HTERT RPE-1 (cell line): ENCODE measurements around the gene MYO1A.
"Not testable (repeated sequence)": the region's sequence is repeated elsewhere in the genome, so short reads cannot be mapped to it uniquely, and the experiment has no call there.

Experiments
- in situ Hi-C: fragments of 300-500 bp; cut with MboI; formaldehyde crosslinking; loops from 4 replicates; pipeline ENCODE4 v1.14.3; 2020; ENCODE audit warnings: low sequenced_read_pairs

The MYO1A gene

DNA sequence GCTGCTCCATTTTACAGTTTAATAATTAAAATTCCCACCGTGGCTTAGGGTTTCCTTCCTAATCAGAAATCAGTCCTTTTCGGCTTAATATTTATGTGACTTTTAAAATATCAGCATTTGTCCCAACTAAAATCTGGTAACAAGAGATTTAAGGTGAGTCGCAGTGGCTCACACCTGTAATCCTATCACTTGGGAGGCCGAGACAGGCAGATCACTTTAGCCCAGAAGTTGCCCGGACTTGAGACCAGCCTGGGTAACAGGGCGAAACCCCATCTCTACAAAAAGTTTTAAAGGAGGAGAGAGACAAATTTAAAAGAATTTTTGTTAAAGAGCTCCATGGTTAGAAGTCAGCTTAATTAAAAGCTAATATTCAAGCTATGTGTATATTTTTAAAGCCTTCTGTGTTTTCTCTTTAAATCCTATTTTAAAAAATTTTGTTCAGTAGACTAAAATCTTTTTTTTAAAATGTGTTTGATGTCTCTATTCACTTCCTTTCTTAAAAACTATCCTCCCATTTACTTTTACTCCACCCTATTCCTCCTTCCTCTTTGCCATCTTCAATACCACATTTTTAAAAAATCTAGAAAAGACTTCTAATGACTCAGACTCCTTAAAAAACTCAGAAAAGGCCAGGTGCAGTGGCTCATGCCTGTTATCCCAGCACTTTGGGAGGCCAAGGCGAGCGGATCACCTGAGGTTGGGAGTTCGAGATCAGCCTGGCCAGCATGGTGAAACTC, 29.8 kb downstream of the MYO1A start:
- in situ Hi-C loops: no loop called here

DNA sequence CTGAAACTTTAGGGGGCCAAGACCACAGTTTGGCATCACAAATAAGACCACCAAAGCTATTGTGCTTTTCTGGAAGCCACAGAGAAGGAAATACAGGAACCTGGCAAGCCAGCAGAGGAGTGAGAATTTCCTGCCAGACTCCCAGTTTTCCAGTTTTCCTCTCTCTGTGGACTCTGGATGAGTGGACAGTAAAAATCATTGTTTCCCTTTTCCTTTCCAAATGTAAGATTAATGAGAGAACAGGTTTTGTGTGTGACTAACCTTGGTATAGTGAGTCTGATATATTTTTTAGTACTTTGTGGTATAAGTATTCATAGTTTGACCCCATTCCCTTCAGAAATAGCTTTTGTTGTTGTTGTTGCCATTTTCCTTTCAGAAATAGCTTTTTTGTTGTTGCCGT, 31.0 kb downstream of the MYO1A start:
- in situ Hi-C loops: no loop called here

DNA sequence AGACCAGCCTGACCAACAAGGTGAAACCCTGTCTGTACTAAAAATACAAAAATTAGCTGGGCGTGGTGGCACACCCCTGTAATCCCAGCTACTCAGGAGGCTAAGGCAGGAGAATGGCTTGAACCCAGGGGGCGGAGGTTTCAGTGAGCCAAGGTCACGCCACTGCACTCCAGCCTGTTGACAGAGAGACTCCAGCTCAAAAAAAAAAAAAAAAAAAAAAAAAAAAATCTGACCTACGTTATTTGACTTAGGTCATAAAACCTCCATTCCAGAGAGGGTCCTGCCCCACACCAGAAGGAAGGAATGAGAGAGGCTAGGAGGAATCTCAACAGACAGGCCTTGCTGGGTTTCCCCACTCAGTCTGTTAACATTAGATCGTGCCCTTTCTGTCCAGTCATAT, 31.6 kb downstream of the MYO1A start:
- in situ Hi-C loops: not testable (repeated sequence)

DNA sequence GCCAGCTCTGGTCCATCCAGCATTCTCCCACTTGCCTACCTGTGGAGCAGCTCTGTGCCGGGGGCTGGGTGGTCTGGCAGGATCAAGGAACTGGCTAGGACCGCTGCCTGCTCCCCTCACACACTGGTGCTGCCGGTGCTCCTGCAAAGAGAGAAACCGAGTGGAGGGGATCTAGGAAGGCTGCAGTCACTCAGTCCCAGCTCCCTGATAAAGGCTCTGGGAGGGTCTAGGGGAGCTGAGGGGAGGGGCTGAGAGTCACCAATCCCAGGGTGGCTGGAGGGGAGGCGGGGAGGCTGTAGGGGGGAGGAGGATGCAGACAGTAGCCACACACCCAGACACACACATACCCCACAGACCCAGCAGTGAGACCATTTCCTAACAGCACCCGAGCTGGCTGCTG, 33.6 kb downstream of the MYO1A start, which contains the start of gene TAC3:
TSS of gene TAC3 (minus strand) at position 182 of the 400 bp plus-strand sequence. CDS start 732 bp downstream, outside the sequence.
- in situ Hi-C loops: no loop called here

DNA sequence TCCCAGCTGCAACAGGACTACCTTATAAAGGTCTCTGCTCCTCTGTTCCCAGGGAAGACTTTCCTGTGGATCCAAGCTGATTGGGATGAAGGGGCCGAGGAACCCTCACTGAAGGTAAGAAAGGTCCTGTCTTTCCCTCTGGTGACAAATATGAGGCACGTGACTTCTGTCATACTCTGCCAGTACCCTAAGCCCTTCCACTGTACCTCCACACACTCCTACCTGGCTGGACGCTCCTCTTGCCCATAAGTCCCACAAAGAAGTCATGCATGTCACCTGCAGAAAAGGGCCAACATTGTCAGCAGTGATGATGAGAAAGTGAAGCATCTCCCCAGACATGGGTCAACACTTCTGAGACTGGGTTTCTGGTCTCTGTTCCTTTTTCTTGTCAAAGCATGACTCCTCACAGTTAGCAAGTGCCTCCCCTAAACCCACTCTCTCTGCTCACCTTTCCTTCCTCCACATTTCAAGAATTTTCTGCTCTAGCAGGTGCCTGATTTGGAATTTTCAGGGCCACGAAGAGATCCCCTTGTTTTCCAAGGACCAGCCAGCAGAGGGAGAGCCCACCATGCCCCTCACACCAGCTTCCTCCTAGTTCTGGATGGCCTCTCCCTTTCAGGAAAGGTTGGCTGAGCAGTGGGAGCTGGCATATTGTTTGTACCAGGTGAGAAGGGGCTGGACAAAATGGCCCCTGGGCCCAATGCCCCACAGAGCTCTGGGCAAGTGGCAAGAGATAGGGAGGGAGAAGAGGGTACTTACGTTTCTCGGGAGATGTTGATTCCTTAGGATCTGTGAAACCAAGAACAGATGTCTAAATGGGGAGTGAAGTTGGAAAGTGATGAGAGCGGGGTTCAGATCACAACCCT, 37.1 kb downstream of the MYO1A start:
- in situ Hi-C loops: no loop called here

DNA sequence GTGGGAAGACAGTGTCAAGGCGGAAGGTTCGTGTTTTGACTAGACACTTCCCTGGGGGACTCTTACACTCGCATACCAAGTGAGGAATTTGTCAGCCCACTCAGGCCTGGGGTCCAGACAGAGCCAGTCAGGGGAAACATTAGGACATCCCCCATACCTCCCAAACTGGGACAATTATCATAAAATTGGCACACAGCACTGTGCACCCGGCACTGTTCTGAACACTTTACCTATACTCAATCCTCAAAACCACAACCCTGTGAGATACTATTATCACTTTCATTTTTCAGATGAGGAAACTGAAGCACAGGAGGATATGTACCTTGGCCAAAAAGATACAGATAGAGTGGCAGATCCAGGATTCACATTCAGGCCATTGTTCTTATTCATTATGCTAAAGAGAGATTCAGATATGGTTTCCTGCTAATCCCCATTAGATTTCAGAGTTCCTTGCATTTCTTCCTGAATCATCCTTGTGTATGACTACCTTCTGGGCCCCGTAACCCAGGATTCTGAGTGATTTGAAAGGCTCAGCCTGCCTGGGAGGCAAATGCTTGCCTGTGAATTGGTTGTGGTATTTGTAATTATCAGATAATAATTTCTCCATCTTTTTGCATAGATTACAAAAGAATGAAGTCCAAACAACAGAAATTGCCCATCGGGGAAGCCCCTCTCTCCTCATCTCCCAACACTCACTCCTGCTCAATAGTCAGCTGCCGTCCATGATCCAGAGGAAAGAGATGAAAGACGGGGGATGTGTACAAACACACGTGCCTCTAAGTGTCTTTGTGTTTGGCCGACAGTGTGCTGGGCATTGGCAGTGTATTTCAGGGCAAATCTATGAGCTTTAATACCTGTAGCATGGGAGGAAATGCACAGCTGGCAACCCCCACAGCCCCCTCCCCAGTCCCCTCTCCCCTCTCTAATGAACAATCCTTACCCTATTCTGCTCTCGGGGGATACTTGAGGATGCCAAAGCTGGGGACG, 38.2 kb downstream of the MYO1A start:
- in situ Hi-C loops: no loop called here

DNA sequence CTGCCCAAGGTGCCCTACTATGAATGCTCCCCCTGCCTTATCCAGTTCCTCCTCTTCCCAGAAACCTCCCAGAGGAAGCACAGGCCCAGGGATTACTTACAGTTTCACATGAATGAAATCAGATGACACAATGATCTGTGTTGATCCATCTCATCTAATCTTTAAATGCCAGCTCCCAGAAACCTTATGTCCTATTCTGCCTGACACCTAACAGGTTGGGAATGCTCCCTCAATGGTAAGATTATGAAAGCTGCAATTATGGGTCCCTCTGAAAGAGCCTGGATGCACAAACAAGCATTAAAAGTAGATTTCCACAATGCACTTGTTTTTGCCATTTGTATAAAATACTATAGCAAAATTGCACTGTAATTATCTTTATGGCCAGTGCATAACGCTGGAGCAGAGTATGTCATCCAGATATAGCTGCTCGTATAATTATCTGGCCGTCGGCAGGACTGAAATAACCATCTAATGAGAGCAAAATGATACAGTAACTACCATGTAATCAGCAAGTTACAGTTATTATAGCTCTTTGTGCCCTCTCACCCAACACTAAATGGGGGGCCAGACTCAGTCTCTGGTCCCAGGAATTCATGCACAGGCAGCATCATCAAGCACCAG, 39.2 kb downstream of the MYO1A start:
- in situ Hi-C loops: no loop called here

DNA sequence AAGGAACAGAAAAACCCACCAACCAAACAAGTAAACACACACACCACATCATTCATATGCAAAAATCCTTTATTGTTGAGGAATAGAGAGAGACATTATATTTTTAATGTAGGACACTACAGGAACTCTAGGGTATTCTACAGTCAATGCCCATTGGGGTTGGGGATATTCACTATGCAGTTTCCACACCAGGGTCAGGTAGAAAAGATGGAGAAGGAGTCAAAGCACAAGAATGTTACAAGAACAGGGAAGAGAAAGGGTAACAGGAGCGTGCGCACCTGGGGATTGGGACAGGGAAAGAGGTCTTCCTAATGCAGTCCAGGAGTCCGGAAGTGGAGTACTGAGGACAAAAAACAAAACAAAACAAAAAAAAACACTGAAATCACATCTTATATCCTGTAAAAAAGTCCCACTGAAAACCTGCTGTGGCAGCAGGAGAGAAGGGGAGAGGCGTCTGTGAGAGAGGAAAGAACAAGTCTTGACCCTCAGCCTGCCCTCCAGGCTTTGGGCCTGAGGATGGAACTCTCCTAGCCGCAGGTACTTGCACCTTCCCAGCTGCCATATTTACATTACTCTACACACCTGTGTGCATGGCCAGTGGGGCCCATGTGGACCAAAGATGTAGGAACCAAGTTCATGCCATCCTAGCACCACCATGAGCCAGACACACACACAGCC, 39.8 kb downstream of the MYO1A start:
- in situ Hi-C loops: no loop called here

DNA sequence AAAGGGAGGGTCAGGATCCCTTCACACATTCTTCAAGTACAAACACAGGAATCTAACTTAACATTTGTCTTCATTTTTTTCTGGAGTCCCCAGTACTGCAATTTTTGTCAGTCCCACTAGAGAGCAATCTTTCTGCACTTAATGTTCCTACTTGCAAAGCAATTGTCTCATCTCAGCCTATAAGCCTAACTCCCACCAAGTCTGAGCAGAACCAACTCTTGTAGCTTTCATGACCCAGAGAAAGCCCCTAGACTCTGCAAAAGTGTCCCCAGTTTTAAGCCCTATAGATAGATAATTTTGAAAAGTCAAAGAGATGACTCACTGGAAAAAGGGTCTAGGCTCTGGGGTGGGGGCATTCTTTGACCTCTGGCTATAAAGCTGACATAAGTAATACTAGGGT, 41.8 kb downstream of the MYO1A start:
- in situ Hi-C loops: no loop called here

DNA sequence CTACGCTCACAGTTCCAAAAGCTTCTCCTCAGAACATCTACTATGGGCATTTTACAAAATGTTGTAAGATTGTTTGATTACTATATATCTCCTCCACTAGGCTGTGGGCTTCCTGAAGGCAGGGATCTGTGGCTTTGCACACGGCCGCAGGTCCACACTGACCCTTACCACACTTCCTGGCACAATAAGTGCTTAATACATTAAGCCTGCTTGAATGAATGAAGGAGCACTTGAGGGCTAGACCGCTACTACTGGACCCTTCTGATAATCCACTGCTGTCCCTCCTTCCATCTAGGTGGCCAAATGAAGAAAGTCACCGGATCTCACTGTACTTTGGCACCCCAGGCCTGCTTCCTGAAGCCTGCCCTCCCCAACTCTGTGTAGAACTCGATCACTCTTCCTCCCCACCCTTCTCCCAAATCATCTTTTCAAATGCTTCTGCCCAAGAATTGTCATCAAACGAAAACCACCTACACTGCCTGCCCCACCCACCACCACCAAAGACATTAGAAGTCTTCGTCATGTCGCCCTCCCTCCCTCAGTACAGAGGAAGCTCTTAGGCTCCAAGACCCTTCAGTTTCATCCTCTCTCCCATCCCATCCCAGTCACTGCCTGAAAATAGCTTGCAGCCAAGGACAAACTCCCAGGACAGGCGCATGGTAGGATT, 43.0 kb downstream of the MYO1A start:
- in situ Hi-C loops: no loop called here

DNA sequence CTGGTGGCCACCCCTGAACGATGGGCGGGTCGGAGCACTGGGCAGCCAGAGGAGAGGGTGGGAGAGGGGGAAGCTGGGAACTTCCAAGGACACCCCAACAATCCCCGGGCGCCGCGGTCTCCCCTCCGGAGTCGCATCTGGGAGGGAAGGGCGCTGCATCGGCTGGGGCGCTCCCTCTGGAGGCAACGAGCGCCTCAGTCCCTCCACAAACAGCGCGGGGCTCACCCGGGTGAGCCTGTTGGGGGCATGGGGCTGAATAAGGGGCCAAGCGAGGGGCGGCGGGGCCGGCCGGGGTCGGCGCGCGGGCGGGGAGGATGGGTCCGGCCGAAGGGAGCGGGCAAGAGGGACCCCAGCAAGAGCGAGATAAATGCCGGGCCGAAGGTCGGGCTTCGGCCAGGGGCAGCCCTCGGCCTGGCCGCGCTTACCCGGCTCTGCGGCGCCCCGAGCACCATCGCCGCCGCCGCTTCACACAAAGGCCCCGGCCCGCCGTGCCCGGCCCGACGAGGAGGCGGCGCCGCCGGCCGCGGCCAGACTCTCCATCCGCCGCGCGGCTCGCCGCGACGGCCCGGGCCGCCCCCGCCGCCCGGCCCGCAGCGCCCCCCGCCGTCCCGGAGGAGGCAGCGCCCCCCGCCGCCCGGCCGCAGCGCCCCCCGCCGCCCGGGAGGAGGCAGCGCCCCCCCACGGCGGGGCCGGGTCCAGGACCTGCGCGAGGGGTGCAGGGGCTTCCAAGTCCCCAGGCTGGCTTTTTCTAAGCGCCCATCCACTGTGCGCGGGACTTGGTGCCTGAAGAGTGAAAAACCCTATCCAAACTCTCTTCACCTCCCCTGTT, 43.7 kb downstream of the MYO1A start, which contains the start of gene ZBTB39:
TSS of gene ZBTB39 (minus strand) at position 567 of the 829 bp plus-strand sequence. CDS start 1,629 bp downstream, outside the sequence.
- in situ Hi-C loops: no loop called here

DNA sequence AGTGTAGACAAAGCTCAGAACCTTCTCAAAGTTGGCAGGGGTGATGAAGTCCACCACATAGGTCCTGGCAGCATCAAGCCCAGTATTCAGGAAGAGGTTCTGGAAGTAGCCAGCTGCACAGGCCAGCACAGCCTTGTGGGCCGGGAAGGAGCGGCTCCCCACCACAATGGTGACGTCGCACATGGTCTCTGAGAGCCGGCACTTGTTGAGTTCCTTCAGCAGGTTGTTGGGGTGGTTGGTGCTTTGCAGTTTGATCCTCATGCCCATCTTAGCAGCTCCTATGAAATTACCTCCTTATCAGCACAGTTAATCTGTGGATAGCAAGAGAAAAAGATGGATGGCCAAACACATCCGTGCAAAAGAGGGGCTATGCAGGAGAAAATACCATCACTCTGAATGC, 45.3 kb downstream of the MYO1A start:
- in situ Hi-C loops: no loop called here

DNA sequence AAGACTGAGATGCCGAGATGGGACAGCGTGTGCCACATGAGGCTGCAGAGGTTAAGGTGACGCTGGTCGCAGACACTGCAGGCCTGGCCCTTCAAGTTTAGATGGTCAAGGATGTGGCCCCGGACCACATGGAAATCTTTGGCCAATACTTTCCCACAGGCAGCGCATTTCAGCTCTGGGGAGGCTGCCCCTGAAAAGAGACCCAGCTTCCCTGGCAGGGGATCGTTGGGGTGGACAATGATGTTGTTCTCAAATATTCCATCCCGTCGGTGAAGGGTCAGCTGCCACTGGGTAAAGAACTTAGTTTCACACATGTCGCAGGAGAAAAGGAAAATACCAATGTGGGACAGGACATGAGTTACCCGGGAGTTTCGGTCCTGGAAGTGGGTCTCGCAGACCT, 46.5 kb downstream of the MYO1A start:
- in situ Hi-C loops: no loop called here

DNA sequence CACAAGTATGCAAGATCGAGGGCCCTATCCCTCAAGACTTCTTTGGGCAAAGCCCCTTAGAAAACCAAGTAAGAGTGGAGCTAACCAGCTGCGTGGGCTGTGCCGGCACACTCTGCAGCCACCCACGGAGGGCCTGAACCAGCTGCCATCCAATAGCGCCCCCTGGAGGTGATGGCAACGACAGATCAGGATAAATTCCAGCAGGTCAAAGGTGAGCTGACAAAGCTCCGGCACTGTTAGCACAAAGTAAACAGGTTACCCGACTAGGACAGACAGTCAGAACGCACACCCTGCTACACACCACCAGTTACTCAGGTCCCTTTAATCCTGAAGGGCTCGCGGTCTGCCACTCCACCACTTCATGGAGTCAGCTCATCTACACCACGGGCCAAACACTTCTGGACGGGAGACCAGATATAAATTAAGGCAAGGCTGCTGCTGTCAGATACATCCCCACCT, 48.5 kb downstream of the MYO1A start:
- in situ Hi-C loops: no loop called here

DNA sequence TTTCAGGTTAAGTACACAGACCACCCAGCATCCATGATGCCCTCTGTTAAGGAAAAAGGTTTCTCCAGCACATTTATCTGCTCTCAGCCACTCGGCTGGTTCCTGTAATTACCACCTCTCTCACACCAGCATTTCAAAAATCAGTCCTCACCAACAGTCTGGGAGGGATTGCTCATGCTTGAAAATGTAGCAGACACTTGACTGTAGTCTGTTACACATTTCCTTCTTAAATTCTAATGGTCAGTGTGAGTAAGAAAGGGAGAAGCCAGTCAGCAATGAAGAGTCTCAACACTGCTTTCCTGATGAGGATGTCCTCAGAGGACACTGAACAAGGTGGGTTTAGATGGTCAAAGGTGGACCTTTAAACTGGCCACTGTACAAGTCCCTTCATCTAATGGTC, 49.5 kb downstream of the MYO1A start:
- in situ Hi-C loops: no loop called here

DNA sequence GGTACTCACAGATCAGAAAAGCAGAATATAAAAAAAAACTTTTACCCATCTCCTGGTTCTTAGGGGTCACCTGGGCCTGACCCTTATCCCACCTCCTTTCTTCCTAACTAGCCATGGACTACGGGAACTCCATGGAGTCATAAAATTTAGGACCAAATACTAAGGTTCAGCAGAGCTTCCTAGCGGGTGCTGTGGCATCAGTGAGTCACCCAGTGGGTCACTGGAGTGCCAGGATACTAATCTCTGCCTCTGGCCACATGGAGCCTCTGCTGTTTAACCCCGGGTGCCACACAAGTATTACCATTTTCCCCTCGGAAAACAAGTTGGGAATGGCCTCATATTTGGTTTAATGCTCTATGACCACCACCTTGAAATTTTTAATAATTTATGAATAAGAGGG, 50.5 kb downstream of the MYO1A start:
- in situ Hi-C loops: loop anchor here (25.0 kb wide), 1 partner anchor 237 kb away; the partner anchor contains the start of genes HSD17B6 and PRIM1

DNA sequence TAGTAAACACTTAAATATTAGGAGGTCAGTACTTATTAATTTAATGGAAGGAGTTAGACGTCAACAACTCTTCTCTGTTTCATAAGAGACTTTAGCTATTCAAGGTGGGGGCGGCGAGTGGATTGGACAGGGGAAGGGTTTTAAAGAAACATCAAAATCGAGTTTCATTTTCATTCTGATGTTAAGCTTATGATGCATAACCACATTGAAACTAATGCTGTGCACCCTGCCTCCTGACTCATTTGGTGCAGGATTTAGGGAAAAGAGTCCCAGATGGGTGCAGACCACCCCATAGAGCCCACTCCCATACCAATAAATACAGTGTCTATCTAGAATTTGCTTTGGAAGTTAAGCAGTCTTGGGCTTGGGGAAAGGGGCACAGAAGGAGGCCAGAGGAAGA, 50.9 kb downstream of the MYO1A start:
- in situ Hi-C loops: loop anchor here (25.0 kb wide), 1 partner anchor 237 kb away; the partner anchor contains the start of genes HSD17B6 and PRIM1

DNA sequence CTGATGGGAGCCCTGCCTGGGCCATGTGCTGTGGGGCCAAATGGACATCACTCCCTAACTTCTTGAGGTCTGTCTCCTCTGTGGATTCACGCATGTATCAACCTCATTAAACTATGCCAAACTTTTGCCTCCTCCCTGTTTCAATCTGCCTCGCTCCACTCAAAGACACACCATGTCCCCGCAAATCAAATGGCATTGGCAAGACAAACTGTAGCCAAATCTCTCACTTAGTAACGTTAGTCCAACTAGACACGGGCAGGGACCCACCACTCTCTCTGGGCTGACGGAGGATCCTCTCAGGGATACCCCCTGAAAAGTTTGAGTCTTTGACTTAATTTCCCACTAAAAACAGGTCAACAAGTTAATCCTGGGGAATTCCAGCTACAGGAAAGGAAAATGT, 51.6 kb downstream of the MYO1A start:
- in situ Hi-C loops: loop anchor here (25.0 kb wide), 1 partner anchor 236 kb away; the partner anchor contains the start of genes HSD17B6 and PRIM1
